Measurements from ENCODE around the gene COL13A1. TPM values are rescaled to one million over a fixed set of nuclear protein-coding genes. Genes with fewer than 3 reads are reported as not detected.

The COL13A1 gene
- total RNA-seq, 1 donor from 2014 or later, result 13.0 TPM

- no peak overlapping the region for H3K27ac ChIP-seq (ENCODE audit: low read depth, low read length)
- peaks cover 0 to 2% (median 0%) of the 10 kb centered on the region in 3 donors for H3K4me1 ChIP-seq (ENCODE audit: control insufficient read depth in 3 of 3, insufficient read depth in 3 of 3, low read length in 3 of 3)
- H3K4me3 ChIP-seq (ENCODE audit: low read length in 3 of 3), result no peak overlapping the region
- no peaks in the 10 kb centered on the region for H3K9me3 ChIP-seq (ENCODE audit: control insufficient read depth in 3 of 3, low read length in 3 of 3)
- H3K27me3 ChIP-seq (ENCODE audit: control insufficient read depth in 3 of 3, insufficient read depth in 3 of 3, low read length in 3 of 3), result peaks cover 0 to 11% (median 0%) of the 10 kb centered on the region in 3 donors
- no peak overlapping the region for H3K9ac ChIP-seq (ENCODE audit: low read depth in 1 of 3, low read length in 3 of 3)
- H3K36me3 ChIP-seq (ENCODE audit: control insufficient read depth in 3 of 3, insufficient read depth in 3 of 3, low read length in 3 of 3), result no peaks in the 10 kb centered on the region
Measured at GRCh38 chr10:69876931-69877330, 75.2 kb downstream of the COL13A1 start.

- Histone ChIP-seq H3K4me1 (ENCODE audit: control insufficient read depth in 3 of 3, insufficient read depth in 3 of 3, low read length in 3 of 3) (peaks cover 0 to 2% (median 0%) of the 10 kb centered on the region in 3 donors), H3K36me3 (ENCODE audit: control insufficient read depth in 3 of 3, insufficient read depth in 3 of 3, low read length in 3 of 3) (no peaks in the 10 kb centered on the region), H3K27ac (ENCODE audit: low read depth, low read length) (no peak overlapping the region), H3K9me3 (ENCODE audit: control insufficient read depth in 3 of 3, low read length in 3 of 3) (no peaks in the 10 kb centered on the region), H3K4me3 (ENCODE audit: low read length in 3 of 3) (no peak overlapping the region), H3K27me3 (ENCODE audit: control insufficient read depth in 3 of 3, insufficient read depth in 3 of 3, low read length in 3 of 3) (peaks cover 0 to 11% (median 0%) of the 10 kb centered on the region in 3 donors), H3K9ac (ENCODE audit: low read depth in 1 of 3, low read length in 3 of 3) (no peak overlapping the region)
Measured at GRCh38 chr10:69878038-69878437, 76.3 kb downstream of the COL13A1 start.

DNA sequence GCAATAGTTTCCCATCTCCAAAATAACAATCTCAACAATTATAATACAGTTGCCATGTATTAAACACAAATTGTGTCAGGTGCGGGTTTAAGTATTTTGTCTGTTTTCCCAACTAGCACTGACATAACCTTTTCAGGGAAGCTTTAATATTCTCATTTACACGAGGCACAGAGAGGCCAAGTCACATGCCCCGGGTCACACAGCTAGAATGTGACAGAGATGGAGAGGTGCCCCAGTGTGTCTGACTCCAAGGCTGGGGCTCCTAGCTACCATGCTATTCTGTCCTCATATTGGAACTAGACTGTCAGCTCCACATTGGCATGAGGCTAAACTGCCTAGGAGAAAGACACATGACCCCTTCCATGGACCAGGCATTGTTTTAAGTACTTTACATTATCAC is 77.2 kb downstream of the COL13A1 start:
- Histone ChIP-seq H3K27me3 (ENCODE audit: control insufficient read depth in 3 of 3, insufficient read depth in 3 of 3, low read length in 3 of 3) (peaks cover 0 to 11% (median 0%) of the 10 kb centered on the region in 3 donors), H3K4me1 (ENCODE audit: control insufficient read depth in 3 of 3, insufficient read depth in 3 of 3, low read length in 3 of 3) (peaks cover 0 to 5% (median 4%) of the 10 kb centered on the region in 3 donors), H3K4me3 (ENCODE audit: low read length in 3 of 3) (no peak overlapping the region), H3K36me3 (ENCODE audit: control insufficient read depth in 3 of 3, insufficient read depth in 3 of 3, low read length in 3 of 3) (no peaks in the 10 kb centered on the region), H3K9me3 (ENCODE audit: control insufficient read depth in 3 of 3, low read length in 3 of 3) (no peaks in the 10 kb centered on the region), H3K9ac (ENCODE audit: low read depth in 1 of 3, low read length in 3 of 3) (no peak overlapping the region), H3K27ac (ENCODE audit: low read depth, low read length) (no peak overlapping the region)

DNA sequence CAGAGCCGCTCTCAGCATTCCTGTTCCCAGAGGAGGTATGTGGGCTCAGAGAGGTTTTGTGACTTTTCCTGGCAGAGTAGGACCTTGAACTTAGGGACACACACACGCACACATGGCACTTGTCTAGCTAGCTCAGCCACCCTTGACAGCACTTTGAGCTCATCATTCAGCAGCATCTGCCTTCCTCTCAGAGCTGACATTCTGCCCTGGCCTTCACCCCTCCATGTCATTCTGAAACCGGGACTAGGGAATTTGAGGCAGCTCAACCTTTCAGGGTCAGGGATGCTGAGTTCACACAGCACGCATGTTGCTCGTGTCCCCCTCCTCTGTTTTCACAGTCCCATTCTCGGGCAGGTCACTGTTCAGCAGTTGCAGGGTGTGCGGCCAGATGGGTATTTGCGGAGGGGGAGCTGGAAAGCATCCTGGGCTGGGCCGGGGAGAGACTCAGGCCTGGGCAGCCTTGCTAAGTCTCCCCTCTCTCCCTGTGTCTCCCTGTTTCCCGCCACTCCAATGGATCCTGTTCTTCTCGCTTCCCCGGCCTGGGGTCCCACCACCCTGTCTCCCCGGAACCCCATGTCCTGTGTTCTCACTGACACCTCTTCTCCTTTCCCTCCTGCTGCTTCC is 78.0 kb downstream of the COL13A1 start:
- Histone ChIP-seq H3K27ac (ENCODE audit: low read depth, low read length) (no peak overlapping the region), H3K4me3 (ENCODE audit: low read length in 3 of 3) (no peak overlapping the region), H3K9ac (ENCODE audit: low read depth in 1 of 3, low read length in 3 of 3) (no peak overlapping the region), H3K9me3 (ENCODE audit: control insufficient read depth in 3 of 3, low read length in 3 of 3) (no peaks in the 10 kb centered on the region), H3K4me1 (ENCODE audit: control insufficient read depth in 3 of 3, insufficient read depth in 3 of 3, low read length in 3 of 3) (peaks cover 0 to 5% (median 4%) of the 10 kb centered on the region in 3 donors), H3K36me3 (ENCODE audit: control insufficient read depth in 3 of 3, insufficient read depth in 3 of 3, low read length in 3 of 3) (no peaks in the 10 kb centered on the region), H3K27me3 (ENCODE audit: control insufficient read depth in 3 of 3, insufficient read depth in 3 of 3, low read length in 3 of 3) (peaks cover 0 to 11% (median 0%) of the 10 kb centered on the region in 3 donors)

DNA sequence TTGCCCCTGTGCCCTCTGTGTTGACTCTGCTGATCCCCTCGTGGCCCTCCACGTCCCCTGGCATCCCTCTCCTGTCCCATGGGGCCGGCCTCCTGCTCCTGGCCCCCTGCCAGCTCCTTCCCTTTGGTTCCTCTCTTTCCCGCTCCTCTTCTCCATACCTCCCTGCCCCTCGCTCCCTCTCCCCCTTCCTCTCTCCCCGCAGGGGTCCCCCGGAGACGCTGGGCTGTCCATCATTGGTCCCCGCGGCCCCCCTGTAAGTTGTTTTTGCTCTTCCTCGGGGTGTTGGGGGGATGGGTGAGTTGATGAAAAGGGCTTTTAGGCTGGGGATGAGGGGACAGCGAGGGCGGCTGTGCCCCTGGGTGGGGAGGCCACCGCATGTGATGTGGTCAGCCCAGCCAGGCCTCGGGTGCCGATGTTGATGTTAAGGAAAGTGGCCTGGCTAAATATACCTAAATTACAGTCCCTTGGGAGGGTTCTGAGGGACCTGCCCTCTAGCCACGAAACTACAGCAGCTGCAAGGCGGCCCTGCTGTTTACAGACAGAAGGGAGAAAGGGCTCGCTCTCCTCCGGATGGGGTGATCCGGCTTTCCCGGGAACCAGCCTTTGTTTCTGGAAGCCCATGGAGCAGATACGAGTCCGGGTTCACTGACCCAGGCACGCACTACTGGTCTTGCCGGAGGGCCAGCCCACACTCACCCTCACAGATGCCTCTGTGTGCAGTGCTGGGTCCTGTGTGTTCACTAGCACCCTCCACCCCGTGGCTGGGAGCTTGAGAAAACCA is 78.8 kb downstream of the COL13A1 start:
- Histone ChIP-seq H3K27me3 (ENCODE audit: control insufficient read depth in 3 of 3, insufficient read depth in 3 of 3, low read length in 3 of 3) (peaks cover 0 to 11% (median 0%) of the 10 kb centered on the region in 3 donors), H3K4me3 (ENCODE audit: low read length in 3 of 3) (no peak overlapping the region), H3K9me3 (ENCODE audit: control insufficient read depth in 3 of 3, low read length in 3 of 3) (no peaks in the 10 kb centered on the region), H3K36me3 (ENCODE audit: control insufficient read depth in 3 of 3, insufficient read depth in 3 of 3, low read length in 3 of 3) (no peaks in the 10 kb centered on the region), H3K27ac (ENCODE audit: low read depth, low read length) (no peak overlapping the region), H3K4me1 (ENCODE audit: control insufficient read depth in 3 of 3, insufficient read depth in 3 of 3, low read length in 3 of 3) (peaks cover 0 to 5% (median 4%) of the 10 kb centered on the region in 3 donors), H3K9ac (ENCODE audit: low read depth in 1 of 3, low read length in 3 of 3) (no peak overlapping the region)

- H3K9ac ChIP-seq (ENCODE audit: low read depth in 1 of 3, low read length in 3 of 3), result no peak overlapping the region
- no peak overlapping the region for H3K27ac ChIP-seq (ENCODE audit: low read depth, low read length)
- H3K36me3 ChIP-seq (ENCODE audit: control insufficient read depth in 3 of 3, insufficient read depth in 3 of 3, low read length in 3 of 3), result no peaks in the 10 kb centered on the region
- no peak overlapping the region for H3K4me3 ChIP-seq (ENCODE audit: low read length in 3 of 3)
- no peaks in the 10 kb centered on the region for H3K9me3 ChIP-seq (ENCODE audit: control insufficient read depth in 3 of 3, low read length in 3 of 3)
- H3K27me3 ChIP-seq (ENCODE audit: control insufficient read depth in 3 of 3, insufficient read depth in 3 of 3, low read length in 3 of 3), result peaks cover 0 to 11% (median 0%) of the 10 kb centered on the region in 3 donors
- peaks cover 0 to 5% (median 4%) of the 10 kb centered on the region in 3 donors for H3K4me1 ChIP-seq (ENCODE audit: control insufficient read depth in 3 of 3, insufficient read depth in 3 of 3, low read length in 3 of 3)
Measured at GRCh38 chr10:69881202-69881601, 79.5 kb downstream of the COL13A1 start.

DNA sequence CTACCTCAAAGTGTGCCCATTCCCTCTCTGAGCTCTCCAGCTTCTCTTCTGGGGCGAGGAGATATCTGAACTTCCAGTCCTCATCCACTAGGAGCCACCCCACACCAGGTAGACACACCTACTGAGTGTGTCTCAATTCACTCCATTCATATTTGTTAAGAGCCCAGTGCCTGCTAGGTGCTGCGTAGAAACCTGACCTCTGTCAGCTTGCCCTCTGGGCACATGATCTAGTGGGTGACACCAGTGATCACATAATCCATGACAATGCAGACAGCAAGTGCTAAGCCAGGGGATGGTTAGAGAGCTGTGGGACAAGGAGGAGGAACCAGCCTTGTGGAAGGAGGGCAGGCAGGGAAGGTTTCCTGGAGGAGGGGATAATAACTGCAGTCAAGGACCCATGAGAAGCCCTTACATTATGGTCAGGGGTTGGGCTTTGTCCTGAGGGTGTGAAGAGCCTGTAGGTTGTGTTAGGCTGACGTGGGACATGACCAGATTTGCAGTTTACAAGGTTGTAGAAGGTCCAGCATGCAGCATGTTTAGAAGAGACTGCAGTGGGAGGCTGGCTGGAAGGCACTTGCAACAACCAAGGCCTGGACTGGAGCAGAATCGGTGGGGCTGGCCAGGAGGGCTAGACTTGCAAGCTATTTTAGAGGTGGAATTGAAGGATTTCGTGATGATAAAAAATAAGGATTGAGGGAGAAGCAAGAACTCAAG is 81.8 kb downstream of the COL13A1 start:
- Histone ChIP-seq H3K4me3 (ENCODE audit: low read length in 3 of 3) (no peak overlapping the region), H3K9me3 (ENCODE audit: control insufficient read depth in 3 of 3, low read length in 3 of 3) (no peaks in the 10 kb centered on the region), H3K27ac (ENCODE audit: low read depth, low read length) (no peak overlapping the region), H3K4me1 (ENCODE audit: control insufficient read depth in 3 of 3, insufficient read depth in 3 of 3, low read length in 3 of 3) (peaks cover 0 to 5% (median 4%) of the 10 kb centered on the region in 3 donors), H3K9ac (ENCODE audit: low read depth in 1 of 3, low read length in 3 of 3) (no peak overlapping the region), H3K36me3 (ENCODE audit: control insufficient read depth in 3 of 3, insufficient read depth in 3 of 3, low read length in 3 of 3) (peaks cover 0 to 7% (median 0%) of the 10 kb centered on the region in 3 donors), H3K27me3 (ENCODE audit: control insufficient read depth in 3 of 3, insufficient read depth in 3 of 3, low read length in 3 of 3) (peaks cover 0 to 6% (median 0%) of the 10 kb centered on the region in 3 donors)

DNA sequence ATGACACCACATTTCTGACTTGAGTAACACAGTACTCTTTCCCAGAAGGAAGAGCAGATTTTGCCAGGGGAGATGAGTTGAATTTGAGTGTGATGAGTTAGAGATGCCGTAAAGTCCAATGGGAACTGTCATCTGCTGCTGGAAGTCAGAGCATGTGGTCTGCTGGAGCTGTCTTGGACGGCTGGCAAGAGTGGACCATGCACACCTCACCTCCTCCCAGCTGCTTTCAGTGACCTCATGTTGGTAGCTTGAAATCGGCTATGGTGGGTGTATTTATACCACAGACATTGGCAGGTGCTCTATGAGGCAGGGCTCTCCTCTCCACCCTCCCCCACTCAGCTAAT is 82.3 kb downstream of the COL13A1 start:
- Histone ChIP-seq H3K36me3 (ENCODE audit: control insufficient read depth in 3 of 3, insufficient read depth in 3 of 3, low read length in 3 of 3) (peaks cover 0 to 9% (median 0%) of the 10 kb centered on the region in 3 donors), H3K27me3 (ENCODE audit: control insufficient read depth in 3 of 3, insufficient read depth in 3 of 3, low read length in 3 of 3) (peaks cover 0 to 6% (median 0%) of the 10 kb centered on the region in 3 donors), H3K4me1 (ENCODE audit: control insufficient read depth in 3 of 3, insufficient read depth in 3 of 3, low read length in 3 of 3) (peaks cover 0 to 5% (median 4%) of the 10 kb centered on the region in 3 donors), H3K4me3 (ENCODE audit: low read length in 3 of 3) (no peak overlapping the region), H3K27ac (ENCODE audit: low read depth, low read length) (no peak overlapping the region), H3K9me3 (ENCODE audit: control insufficient read depth in 3 of 3, low read length in 3 of 3) (no peaks in the 10 kb centered on the region), H3K9ac (ENCODE audit: low read depth in 1 of 3, low read length in 3 of 3) (no peak overlapping the region)

DNA sequence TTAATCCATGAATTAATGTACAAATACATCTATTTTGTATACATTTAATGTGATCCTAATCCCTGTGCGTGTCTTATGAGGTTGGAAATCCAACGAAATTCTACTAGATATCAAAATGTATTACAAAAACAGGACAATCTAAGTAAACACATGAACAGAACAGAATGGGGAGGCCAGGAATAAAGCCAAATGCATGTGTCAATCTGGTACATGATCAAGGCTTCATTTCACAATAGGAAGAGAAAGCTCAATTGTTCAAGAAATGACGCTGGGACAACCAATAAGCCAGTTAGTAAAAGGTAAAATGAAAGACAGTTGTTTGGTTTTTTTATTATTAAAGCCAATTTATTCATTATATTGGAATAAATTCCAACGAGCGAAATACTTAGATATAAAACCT is 83.0 kb downstream of the COL13A1 start:
- peaks cover 0 to 9% (median 2%) of the 10 kb centered on the region in 3 donors for H3K36me3 ChIP-seq (ENCODE audit: control insufficient read depth in 3 of 3, insufficient read depth in 3 of 3, low read length in 3 of 3)
- H3K9me3 ChIP-seq (ENCODE audit: control insufficient read depth in 3 of 3, low read length in 3 of 3), result no peaks in the 10 kb centered on the region
- H3K27me3 ChIP-seq (ENCODE audit: control insufficient read depth in 3 of 3, insufficient read depth in 3 of 3, low read length in 3 of 3), result peaks cover 0 to 6% (median 0%) of the 10 kb centered on the region in 3 donors
- peaks cover 0 to 5% (median 4%) of the 10 kb centered on the region in 3 donors for H3K4me1 ChIP-seq (ENCODE audit: control insufficient read depth in 3 of 3, insufficient read depth in 3 of 3, low read length in 3 of 3)
- H3K27ac ChIP-seq (ENCODE audit: low read depth, low read length), result no peak overlapping the region
- no peak overlapping the region for H3K4me3 ChIP-seq (ENCODE audit: low read length in 3 of 3)
- H3K9ac ChIP-seq (ENCODE audit: low read depth in 1 of 3, low read length in 3 of 3), result no peak overlapping the region
